Testis (tissue), 3 donors: ENCODE results near the gene TGFBI. TPM values are rescaled to one million over a fixed set of nuclear protein-coding genes. Genes with fewer than 3 reads are reported as not detected.

Experiments
- DNase-seq: peaks from one replicate; pipeline ENCODE4 v3.0.0-alpha.2; 2019
- H3K27ac ChIP-seq, 2 donors: fragments of 200-600 bp; sonication (generic); one replicate each; pipeline ENCODE4 v1.5.1; 2019
- H3K27me3 ChIP-seq: fragments of 200-600 bp; sonication (generic); one replicate; pipeline ENCODE4 v1.5.1; 2019
- H3K36me3 ChIP-seq: fragments of 200-600 bp; sonication (generic); one replicate; pipeline ENCODE4 v1.5.1; 2017; ENCODE audit warnings: low read depth; ENCODE audit errors: missing control alignments
- H3K4me1 ChIP-seq: fragments of 200-600 bp; sonication (generic); one replicate; pipeline ENCODE4 v1.5.1; 2019
- H3K4me3 ChIP-seq, 2 donors: fragments of 200-600 bp; sonication (generic); one replicate each; pipeline ENCODE4 v1.5.1; 2017 to 2019
- H3K9me3 ChIP-seq: fragments of 200-600 bp; sonication (generic); one replicate; pipeline ENCODE4 v1.5.1; 2017
- CTCF ChIP-seq, 3 experiments: fragments of 450-650 bp in 2 of 3; fragments of 200-600 bp in 1 of 3; sonication (generic) in 1 of 3; IDR thresholded peaks; one replicate each; pipeline ENCODE4 v1.5.1; 2016 to 2019; ENCODE audit warnings: antibody characterized with exemption in 3 of 3, mild to moderate bottlenecking in 2 of 3, moderate library complexity in 1 of 3
- POLR2A ChIP-seq: fragments of 450-650 bp; IDR thresholded peaks from one replicate; pipeline ENCODE4 v1.6.1; 2017; ENCODE audit warnings: antibody characterized with exemption, mild to moderate bottlenecking, moderate library complexity
- WGBS, 2 donors: methylation state at CpG; one replicate each; pipeline ENCODE4 v1.1.5; 2018; 5-methylcytosine and 5-hydroxymethylcytosine counted together
- intact Hi-C: fragments of 100-400 bp; cut with DNase I; formaldehyde crosslinking; loops from one replicate; pipeline ENCODE4 v1.15.1; 2023; ENCODE audit warnings: low total_unique reads
- polyA plus RNA-seq: library from polyadenylated mRNA; stranded (reverse); fragments of 350-450 nt; fragmentation: Illumina TruSeq; extraction: RNeasy Lipid Tissue Mini Kit (QIAGEN cat#74804); gene quantifications from one replicate; pipeline ENCODE4 v1.2.3, GENCODE V29; 2014; ENCODE audit warnings: low read depth, low replicate concordance; ENCODE audit not compliant: insufficient read depth
- total RNA-seq, 2 donors: library from RNA; depleted of rRNA; stranded (reverse); fragments of >200 nt; gene quantifications; one replicate each; pipeline ENCODE4 v1.2.3, GENCODE V29; 2016

The TGFBI gene
- total and polyA plus RNA-seq, 3 donors from 2014 or later: 9.0 to 77.2 (median 15.4) TPM

DNA sequence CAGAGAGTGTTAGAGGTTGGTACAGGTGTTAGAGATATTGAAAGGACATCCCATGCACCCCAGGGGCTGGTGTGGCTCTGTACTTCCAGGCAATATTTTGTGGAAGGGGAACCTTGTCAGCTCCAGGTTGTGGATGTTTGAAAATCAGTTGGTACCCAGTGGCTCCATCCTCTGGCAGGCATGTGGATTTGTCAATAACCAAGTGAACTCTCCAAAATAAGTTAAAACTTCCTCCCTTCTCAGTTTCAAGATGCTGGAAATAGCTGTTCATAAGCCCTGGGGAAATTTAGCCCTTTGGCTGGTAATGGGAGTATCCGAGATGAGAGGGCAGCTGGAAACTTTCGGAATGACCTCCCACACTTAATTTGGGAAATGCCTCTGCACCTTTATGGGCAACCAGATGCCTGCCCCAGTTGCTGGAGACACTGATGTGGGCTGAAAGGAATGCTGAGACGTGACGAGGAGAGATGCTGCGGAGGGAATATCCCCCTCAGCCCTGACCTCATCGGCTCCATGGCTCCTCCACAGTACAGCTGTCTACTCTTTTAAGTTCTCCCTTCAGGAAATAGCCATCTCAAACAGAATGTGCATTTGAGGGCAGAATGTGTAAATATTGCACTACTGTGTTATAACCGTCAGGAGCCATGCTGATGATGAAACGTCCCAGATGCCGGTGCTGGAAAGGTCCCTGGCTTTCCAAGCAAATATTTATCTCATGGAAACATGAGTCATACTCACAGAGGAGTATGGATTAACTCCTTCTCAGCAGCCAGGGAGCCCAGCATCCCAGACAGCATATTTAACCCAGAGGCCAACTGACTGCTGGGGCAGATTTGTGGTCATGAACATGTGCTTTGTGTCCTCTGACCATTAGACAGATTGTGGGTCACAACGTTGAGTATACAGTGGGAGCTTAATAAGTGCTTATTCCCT, 29.5 kb downstream of the TGFBI start:
- no peak overlapping the region for H3K4me3 ChIP-seq
- no peak for DNase-seq
- no peak for TF ChIP-seq POLR2A
- peak in 1 of 3 experiments; percentile 45 for TF ChIP-seq CTCF (IDR thresholded peaks at IDR 0.05)

GRCh38 chr5:136058972-136059354, 30.2 kb downstream of the TGFBI start:
- H3K4me1 ChIP-seq: peaks cover 11% of the 10 kb centered on the region
- TF ChIP-seq POLR2A (no peak), CTCF (IDR thresholded peaks at IDR 0.05) (no peak)
- no peak overlapping the region for H3K27ac ChIP-seq
- no peaks in the 10 kb centered on the region for H3K27me3 ChIP-seq
- H3K4me3 ChIP-seq: no peak overlapping the region
- no peak for DNase-seq
- H3K9me3 ChIP-seq: no peaks in the 10 kb centered on the region
- intact Hi-C loops: loop anchor here (10.0 kb wide), 1 partner anchor 104 kb away; the partner anchor contains the start of gene LECT2
- H3K36me3 ChIP-seq: no peaks in the 10 kb centered on the region
- 88 to 91% methylated on average over 6 of the region's 6 CpGs for WGBS, 2 donors

More for the DNA sequence above, 29.5 kb downstream of the TGFBI start:
- no peaks in the 10 kb centered on the region for H3K9me3 ChIP-seq
- no peak overlapping the region for H3K27ac ChIP-seq
- peaks cover 11% of the 10 kb centered on the region for H3K4me1 ChIP-seq
- H3K36me3 ChIP-seq: no peaks in the 10 kb centered on the region
- 32 to 38% methylated on average over 10 of the region's 10 CpGs for WGBS, 2 donors
- no peaks in the 10 kb centered on the region for H3K27me3 ChIP-seq
- intact Hi-C loops: loop anchor here (10.0 kb wide), 1 partner anchor 104 kb away; the partner anchor contains the start of gene LECT2

- H3K4me3 ChIP-seq: no peak overlapping the region
- 98 to 100% methylated on average over 7 of the region's 7 CpGs for WGBS, 2 donors
- H3K4me1 ChIP-seq: peaks cover 11% of the 10 kb centered on the region
Measured at GRCh38 chr5:136060963-136061362, 32.2 kb downstream of the TGFBI start.

GRCh38 chr5:136061630-136062365, 33.0 kb downstream of the TGFBI start:
- peaks cover 11% of the 10 kb centered on the region for H3K4me1 ChIP-seq
- no peak overlapping the region for H3K27ac ChIP-seq
- no peaks in the 10 kb centered on the region for H3K27me3 ChIP-seq
- H3K9me3 ChIP-seq: no peaks in the 10 kb centered on the region
- no peak overlapping the region for H3K4me3 ChIP-seq
- H3K36me3 ChIP-seq: no peaks in the 10 kb centered on the region
- intact Hi-C loops: no loop called here
- no peak for DNase-seq
- 94% methylated on average over 5 to 6 of the region's 6 CpGs for WGBS, 2 donors
- no peak for TF ChIP-seq POLR2A
- no peak for TF ChIP-seq CTCF (IDR thresholded peaks at IDR 0.05)

More at GRCh38 chr5:136060963-136061362, 32.2 kb downstream of the TGFBI start:
- Histone ChIP-seq H3K27ac (no peak overlapping the region), H3K27me3 (no peaks in the 10 kb centered on the region), H3K9me3 (no peaks in the 10 kb centered on the region), H3K36me3 (no peaks in the 10 kb centered on the region)
- intact Hi-C loops: no loop called here
- no peak for DNase-seq
- TF ChIP-seq POLR2A (no peak), CTCF (IDR thresholded peaks at IDR 0.05) (no peak)
